RWPE1 (cell line): ENCODE results near the gene DDHD1.

Experiments
- CTCF ChIA-PET: fragments of 350-600 bp; sonication (Branson Sonifier 250); formaldehyde crosslinking; extraction: SDS; loops from one replicate; lab custom pipeline; 2021; lab: Yijun Ruan, JAX
- POLR2A ChIA-PET: fragments of 400-600 bp; formaldehyde crosslinking; extraction: SDS; loops from one replicate; lab custom pipeline; 2020; ENCODE audit warnings: antibody characterized with exemption; ENCODE audit not compliant: low non-redundant PET; lab: Yijun Ruan, JAX
- DNase-seq: peaks from one replicate; pipeline ENCODE4 v3.0.0; 2012; ENCODE audit warnings: low spot score
- H3K27ac ChIP-seq: fragments of 450-650 bp; 2 replicates; pipeline ENCODE4 v1.5.1; 2017
- TF ChIP-seq, protein P1 (sequence below): fragments of 450-650 bp; conservative IDR thresholded peaks from 2 replicates; pipeline ENCODE4 v1.5.1; 2017; ENCODE audit warnings: low read depth, mild to moderate bottlenecking

DDHD1 gene

GRCh38 chr14:53152887-53153701 lies at the start of gene DDHD1:
DDHD1 (minus strand) TSS chr14:53153323; CDS start chr14:53153098, 225 bp downstream.
- peak within 1 kb of the TSS; percentile 83 for H3K27ac ChIP-seq
- TF ChIP-seq, protein P1, sequence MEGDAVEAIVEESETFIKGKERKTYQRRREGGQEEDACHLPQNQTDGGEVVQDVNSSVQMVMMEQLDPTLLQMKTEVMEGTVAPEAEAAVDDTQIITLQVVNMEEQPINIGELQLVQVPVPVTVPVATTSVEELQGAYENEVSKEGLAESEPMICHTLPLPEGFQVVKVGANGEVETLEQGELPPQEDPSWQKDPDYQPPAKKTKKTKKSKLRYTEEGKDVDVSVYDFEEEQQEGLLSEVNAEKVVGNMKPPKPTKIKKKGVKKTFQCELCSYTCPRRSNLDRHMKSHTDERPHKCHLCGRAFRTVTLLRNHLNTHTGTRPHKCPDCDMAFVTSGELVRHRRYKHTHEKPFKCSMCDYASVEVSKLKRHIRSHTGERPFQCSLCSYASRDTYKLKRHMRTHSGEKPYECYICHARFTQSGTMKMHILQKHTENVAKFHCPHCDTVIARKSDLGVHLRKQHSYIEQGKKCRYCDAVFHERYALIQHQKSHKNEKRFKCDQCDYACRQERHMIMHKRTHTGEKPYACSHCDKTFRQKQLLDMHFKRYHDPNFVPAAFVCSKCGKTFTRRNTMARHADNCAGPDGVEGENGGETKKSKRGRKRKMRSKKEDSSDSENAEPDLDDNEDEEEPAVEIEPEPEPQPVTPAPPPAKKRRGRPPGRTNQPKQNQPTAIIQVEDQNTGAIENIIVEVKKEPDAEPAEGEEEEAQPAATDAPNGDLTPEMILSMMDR: no peak
- ChIA-PET POLR2A (no interaction called here), CTCF (interaction anchor here (0.6 to 0.8 kb wide), 3 partner anchors 35 to 143 kb away, joined by 3 to 4 read pairs (median 4); no protein-coding TSS in a partner anchor)
- DNase-seq: peak; percentile 53

DNA sequence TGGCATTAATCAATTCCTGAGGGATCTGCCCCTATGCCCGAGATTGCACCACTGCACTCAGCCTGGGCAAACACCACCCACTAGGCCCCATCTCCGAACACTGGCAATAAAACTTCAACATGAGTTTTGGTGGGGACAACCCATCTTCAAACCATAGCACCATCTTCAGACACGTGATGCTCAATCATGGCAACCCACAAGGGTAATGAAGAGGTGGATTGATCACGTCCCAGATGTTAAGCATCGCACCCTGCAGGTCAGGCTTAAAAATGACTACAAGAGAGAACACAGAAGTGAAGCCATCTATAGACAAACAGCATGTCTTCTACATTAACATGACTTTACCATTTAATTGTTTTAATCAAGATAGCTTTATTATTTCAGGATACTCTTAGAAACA lies 42.8 kb upstream of the DDHD1 start:
- TF ChIP-seq, protein P1: no peak
- no peak for DNase-seq
- H3K27ac ChIP-seq: no peak overlapping the region
- ChIA-PET POLR2A (no interaction called here), CTCF (no interaction called here)

GRCh38 chr14:53193193-53193592 lies 40.1 kb upstream of the DDHD1 start:
- ChIA-PET CTCF (interaction anchor here (0.6 kb wide), 1 partner anchor 370 kb away, joined by 3 read pairs; no protein-coding TSS in a partner anchor), POLR2A (no interaction called here)
- H3K27ac ChIP-seq: no peak overlapping the region
- no peak for DNase-seq
- TF ChIP-seq, protein P1: no peak

DNA sequence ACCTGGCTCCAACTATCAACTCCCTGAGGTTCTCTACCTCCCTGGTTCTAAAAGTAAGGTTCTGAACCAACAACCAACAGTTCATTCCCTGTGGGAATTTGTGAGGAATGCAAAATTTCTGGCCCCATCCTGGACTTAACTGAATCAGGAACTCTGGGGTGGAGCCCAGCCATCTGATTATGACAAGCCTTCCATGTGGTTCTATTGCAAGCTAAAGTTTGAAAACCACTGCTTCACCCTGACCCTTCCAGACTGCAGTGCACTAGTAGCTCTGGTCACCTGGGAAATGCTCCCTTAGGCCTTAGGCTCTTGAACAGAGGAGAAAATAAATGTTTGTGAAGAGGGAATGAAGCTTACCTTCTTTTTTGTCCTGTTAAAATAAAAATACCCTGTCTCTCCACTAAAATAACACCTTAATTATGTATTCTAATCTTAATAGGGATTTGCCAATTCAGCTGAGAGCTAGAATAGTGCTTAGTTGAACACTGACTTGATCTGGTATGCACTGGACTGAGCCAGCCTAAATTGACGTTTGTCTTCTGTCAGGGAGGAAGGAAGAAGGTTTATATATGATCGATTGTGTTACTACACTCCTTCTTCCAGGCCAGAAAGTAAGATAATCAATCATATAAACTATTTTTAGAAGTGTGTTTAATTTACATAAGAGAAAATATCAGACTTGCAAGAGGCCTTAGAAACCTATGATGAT lies 39.1 kb upstream of the DDHD1 start:
- CTCF ChIA-PET: interaction anchor here (0.9 kb wide), 1 partner anchor 737 kb away, joined by 5 read pairs; no protein-coding TSS in a partner anchor
- POLR2A ChIA-PET: no interaction called here
- TF ChIP-seq, protein P1: no peak
- DNase-seq: no peak
- no peak overlapping the region for H3K27ac ChIP-seq

DNA sequence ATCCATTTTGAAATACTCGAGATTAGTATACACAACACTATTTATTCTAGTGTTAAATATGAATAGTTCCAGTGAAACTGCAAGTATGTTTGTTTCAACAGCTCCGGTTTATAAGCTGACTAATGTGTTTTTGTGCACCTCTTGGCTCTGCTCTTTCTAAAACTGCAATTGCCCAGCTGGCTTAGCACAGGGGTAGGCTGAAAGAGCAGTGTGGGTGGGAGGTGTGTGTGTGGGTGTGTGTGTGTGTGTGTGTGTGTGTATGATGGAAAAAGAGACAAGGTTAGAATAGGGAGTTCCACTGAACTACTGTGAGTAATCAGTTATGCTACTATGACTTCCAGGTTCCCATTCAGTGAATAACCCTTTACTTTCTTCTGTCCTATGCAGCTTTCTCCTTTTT lies 37.8 kb upstream of the DDHD1 start:
- POLR2A ChIA-PET: no interaction called here
- no peak for DNase-seq
- TF ChIP-seq, protein P1: no peak
- H3K27ac ChIP-seq: no peak overlapping the region
- CTCF ChIA-PET: no interaction called here

DNA sequence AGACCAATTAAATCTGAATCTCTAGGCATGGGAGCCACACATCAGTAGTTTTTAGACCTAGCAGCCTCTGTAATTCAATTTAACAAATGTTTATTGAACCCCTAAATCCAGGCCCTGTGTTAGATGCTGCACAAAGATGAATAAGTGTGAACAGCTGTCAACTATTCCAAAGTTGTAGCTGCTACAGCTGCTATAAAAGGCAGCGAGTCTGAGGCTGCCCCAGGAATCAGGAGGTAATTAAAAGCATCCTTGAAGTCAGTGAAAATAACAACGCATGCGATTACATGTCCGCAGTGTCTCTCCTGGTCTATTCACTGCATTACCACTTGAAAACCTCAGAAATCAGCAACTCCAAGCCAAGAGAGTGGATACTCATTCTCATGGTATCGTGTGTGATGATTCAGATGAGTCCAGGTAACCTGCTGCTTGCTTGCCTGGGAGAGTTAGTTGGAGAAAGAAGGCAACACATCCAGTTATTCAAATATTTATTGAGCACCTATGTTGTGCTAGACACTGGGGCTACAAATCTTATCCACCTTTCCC lies 34.9 kb upstream of the DDHD1 start:
- no peak for DNase-seq
- no peak overlapping the region for H3K27ac ChIP-seq
- TF ChIP-seq, protein P1: no peak
- CTCF ChIA-PET: no interaction called here
- POLR2A ChIA-PET: no interaction called here
